AG04450 (cell line): ENCODE results near the gene FMN2. TPM values are rescaled to one million over a fixed set of nuclear protein-coding genes. Genes with fewer than 3 reads are reported as not detected.

Experiments
- CTCF ChIA-PET: fragments of 300-600, 350-600 bp; formaldehyde crosslinking; extraction: SDS; loops from one replicate; lab custom pipeline; 2022; ENCODE audit warnings: antibody characterized with exemption, inconsistent platforms; lab: Charles Lee
- POLR2A ChIA-PET: fragments of 350-600 bp; formaldehyde crosslinking; extraction: SDS; loops from one replicate; lab custom pipeline; 2021; ENCODE audit warnings: antibody characterized with exemption, inconsistent platforms; lab: Yijun Ruan, JAX
- DNase-seq: peaks from one replicate; pipeline ENCODE4 v3.0.0-alpha.2; 2011; ENCODE audit warnings: low read depth, low spot score
- H3K27ac ChIP-seq: one replicate; pipeline ENCODE4 v1.5.1; 2012; ENCODE audit warnings: low read depth, low read length, control low read depth
- H3K27me3 ChIP-seq: one replicate; pipeline ENCODE4 v1.6.0; 2012; ENCODE audit warnings: low read length; ENCODE audit not compliant: control insufficient read depth, insufficient read depth
- H3K4me3 ChIP-seq: 2 replicates; pipeline ENCODE4 v1.5.1; 2011; ENCODE audit warnings: mild to moderate bottlenecking, low read depth, low read length, control low read depth
- H3K9me3 ChIP-seq: 2 replicates; pipeline ENCODE4 v1.5.1; 2012; ENCODE audit warnings: low read length; ENCODE audit not compliant: control insufficient read depth, insufficient read depth
- polyA plus RNA-seq: library from polyadenylated mRNA; depleted of rRNA; stranded (reverse); fragments of >200 nt; gene quantifications from 2 replicates; pipeline ENCODE4 v1.2.3, GENCODE V29; 2011
- TF ChIP-seq, protein P1 (sequence below): IDR thresholded peaks from 2 replicates; pipeline ENCODE4 v1.5.1; 2011; ENCODE audit warnings: low read depth, low read length, control low read depth, inconsistent platforms

Gene FMN2
- polyA plus RNA-seq, 1 experiment = 6.9 TPM

DNA sequence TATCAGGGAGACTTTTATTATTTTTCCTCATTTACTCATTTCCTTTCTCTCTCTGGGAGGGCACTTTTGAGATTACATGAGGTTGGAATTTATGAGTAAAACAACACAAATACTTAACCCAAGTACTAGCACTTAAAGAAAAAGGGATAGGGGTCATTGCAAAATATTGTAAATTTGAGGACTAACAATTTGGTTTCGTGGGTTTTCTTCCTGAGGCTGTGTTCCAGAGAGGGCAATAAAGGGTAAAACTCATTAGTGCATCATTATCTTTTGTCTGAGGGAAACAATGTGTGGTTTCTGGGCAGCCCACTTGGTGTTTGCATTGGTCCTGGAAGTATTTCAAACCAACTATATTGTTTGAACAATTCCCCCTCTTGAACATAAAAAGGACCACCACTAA is 423.8 kb downstream of the FMN2 start:
- TF ChIP-seq, protein P1, sequence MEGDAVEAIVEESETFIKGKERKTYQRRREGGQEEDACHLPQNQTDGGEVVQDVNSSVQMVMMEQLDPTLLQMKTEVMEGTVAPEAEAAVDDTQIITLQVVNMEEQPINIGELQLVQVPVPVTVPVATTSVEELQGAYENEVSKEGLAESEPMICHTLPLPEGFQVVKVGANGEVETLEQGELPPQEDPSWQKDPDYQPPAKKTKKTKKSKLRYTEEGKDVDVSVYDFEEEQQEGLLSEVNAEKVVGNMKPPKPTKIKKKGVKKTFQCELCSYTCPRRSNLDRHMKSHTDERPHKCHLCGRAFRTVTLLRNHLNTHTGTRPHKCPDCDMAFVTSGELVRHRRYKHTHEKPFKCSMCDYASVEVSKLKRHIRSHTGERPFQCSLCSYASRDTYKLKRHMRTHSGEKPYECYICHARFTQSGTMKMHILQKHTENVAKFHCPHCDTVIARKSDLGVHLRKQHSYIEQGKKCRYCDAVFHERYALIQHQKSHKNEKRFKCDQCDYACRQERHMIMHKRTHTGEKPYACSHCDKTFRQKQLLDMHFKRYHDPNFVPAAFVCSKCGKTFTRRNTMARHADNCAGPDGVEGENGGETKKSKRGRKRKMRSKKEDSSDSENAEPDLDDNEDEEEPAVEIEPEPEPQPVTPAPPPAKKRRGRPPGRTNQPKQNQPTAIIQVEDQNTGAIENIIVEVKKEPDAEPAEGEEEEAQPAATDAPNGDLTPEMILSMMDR = no peak
- no peaks in the 10 kb centered on the region for H3K9me3 ChIP-seq
- H3K4me3 ChIP-seq = no peak overlapping the region
- CTCF ChIA-PET = no interaction called here
- no peaks in the 10 kb centered on the region for H3K27me3 ChIP-seq
- POLR2A ChIA-PET = no interaction called here
- H3K27ac ChIP-seq = no peak overlapping the region
- no peak for DNase-seq

GRCh38 chr1:240516069-240516468 is 424.4 kb downstream of the FMN2 start:
- ChIA-PET CTCF (no interaction called here), POLR2A (no interaction called here)
- Histone ChIP-seq H3K27ac (no peak overlapping the region), H3K27me3 (no peaks in the 10 kb centered on the region), H3K4me3 (no peak overlapping the region), H3K9me3 (no peaks in the 10 kb centered on the region)
- TF ChIP-seq, protein P1 = no peak
- DNase-seq = no peak

GRCh38 chr1:240517891-240518290 is 426.2 kb downstream of the FMN2 start:
- H3K27me3 ChIP-seq = no peaks in the 10 kb centered on the region
- POLR2A ChIA-PET = no interaction called here
- H3K27ac ChIP-seq = no peak overlapping the region
- TF ChIP-seq, protein P1 = no peak
- no peak overlapping the region for H3K4me3 ChIP-seq
- no peak for DNase-seq
- CTCF ChIA-PET = interaction anchor here (0.7 kb wide), 1 partner anchor 174 kb away, joined by 3 read pairs; no protein-coding TSS in a partner anchor
- H3K9me3 ChIP-seq = no peaks in the 10 kb centered on the region

DNA sequence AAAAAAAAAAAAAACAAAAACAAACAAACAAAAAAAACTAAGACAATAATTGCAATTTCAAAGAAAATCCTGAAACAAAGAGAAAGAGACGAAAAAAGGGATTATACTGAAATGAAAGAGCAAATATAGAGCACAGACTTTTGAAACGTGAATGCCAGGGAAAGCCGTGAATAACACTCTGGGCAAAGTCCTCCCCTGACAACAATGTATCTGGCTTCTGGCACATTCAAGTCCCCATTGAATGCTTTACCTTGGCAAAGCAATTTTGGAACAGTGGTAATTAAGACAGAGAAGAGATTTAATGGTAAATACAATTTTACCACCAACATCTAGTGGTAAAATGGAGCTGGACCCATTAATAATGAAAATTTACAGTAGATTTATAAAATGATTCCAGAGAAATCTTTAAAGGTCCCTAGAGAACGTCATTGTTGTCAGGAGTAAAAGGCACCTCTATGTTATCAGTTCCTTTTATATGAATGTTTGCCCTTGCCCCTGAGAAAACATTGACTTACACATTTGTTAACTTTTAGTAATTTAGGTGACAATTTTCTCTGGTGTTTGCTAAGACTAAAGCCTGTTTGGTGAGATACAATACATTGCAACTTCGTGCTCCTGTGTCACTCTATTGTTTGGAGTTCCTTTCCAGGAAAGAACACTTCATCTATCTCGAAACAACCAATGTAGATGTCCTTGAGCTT is 430.6 kb downstream of the FMN2 start:
- ChIA-PET POLR2A (no interaction called here), CTCF (interaction anchor here (0.6 kb wide), 1 partner anchor 195 kb away, joined by 3 read pairs; no protein-coding TSS in a partner anchor)
- H3K9me3 ChIP-seq = no peaks in the 10 kb centered on the region
- H3K27ac ChIP-seq = no peak overlapping the region
- no peak for DNase-seq
- H3K27me3 ChIP-seq = no peaks in the 10 kb centered on the region
- TF ChIP-seq, protein P1 = no peak
- H3K4me3 ChIP-seq = no peak overlapping the region

DNA sequence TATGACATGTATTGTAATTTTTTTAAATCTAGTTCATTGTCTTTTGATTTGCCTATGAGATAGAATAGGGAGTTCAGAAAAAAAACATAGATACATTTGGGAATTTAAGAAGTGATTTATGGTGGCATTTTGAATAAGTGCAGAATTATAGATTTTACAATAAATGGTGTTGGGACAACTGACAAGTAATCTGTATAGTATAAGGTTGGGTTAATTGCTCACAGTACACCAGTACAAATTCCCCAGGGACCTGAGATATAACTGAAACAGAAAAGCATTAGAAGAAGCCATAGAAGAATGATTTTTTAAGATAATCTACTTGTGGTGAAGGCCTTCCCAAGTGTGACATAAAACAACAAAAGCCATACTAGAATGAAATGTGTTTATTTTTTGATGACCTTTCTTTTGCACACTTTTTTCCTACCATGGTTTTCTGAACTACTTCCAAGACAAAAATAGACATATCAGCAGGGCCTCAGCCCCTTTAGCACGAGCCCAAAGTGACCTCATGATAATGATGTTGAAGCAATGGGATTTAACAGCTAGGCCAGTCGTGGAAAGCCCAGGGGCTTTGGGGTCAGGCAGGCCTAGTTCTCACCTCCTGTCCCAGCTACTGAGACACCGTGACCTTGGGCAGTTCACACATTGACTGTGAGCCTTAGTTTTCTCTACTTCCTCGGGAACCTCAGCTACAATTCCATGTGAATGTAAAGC is 432.8 kb downstream of the FMN2 start:
- no peak for DNase-seq
- ChIA-PET POLR2A (no interaction called here), CTCF (no interaction called here)
- Histone ChIP-seq H3K27me3 (no peaks in the 10 kb centered on the region), H3K27ac (no peak overlapping the region), H3K9me3 (no peaks in the 10 kb centered on the region), H3K4me3 (no peak overlapping the region)
- TF ChIP-seq, protein P1 = no peak
